GM21576 (cell line): ENCODE measurements around the gene MFNG.
"Not testable (repeated sequence)": the region's sequence is repeated elsewhere in the genome, so short reads cannot be mapped to it uniquely, and the experiment has no call there.

Experiments used
- ATAC-seq: cut with Tn5 transposase; IDR thresholded peaks from one replicate; pipeline ENCODE4 v1.9.1; 2021; ENCODE audit warnings: mild to moderate bottlenecking, moderate library complexity; ENCODE audit not compliant: unreplicated experiment

The MFNG gene, protein sequence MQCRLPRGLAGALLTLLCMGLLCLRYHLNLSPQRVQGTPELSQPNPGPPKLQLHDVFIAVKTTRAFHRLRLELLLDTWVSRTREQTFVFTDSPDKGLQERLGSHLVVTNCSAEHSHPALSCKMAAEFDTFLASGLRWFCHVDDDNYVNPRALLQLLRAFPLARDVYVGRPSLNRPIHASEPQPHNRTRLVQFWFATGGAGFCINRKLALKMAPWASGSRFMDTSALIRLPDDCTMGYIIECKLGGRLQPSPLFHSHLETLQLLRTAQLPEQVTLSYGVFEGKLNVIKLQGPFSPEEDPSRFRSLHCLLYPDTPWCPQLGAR

DNA sequence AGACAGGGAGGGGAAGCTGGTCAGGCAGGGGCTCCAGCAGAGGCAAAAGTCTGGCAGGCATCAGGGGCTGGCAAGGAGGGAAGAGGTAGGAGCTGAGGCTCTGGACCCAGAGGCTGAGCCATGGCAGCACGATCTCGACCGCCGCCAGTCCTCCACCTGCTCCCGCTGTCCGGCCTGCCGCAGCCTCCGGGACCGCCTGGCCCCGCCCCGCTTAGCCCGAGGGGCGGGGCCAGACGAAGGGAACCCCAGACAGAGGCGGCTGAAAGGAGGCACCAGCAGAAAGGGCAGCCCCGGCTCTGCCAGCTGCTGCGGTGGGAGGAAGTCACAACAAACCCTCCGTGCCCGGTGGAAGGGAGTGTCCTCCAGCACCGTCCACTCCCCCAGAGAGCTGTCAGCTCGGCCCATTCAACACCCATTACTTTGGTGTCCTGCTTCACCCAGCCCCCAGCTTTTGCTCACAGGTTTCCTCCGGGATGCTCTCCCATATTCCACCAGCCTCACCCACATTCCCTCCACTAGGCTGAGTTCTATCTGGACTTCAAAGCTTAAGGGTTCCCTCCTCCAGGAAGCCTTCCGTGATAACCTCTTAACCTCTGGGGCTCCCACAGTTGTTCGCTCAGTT is at the start of gene MFNG:
MFNG (minus strand) TSS at position 161 of the 622 bp plus-strand sequence. CDS start 207 bp downstream, outside the sequence.
- no peak for ATAC-seq

- no peak for ATAC-seq
Measured at GRCh38 chr22:37535159-37535558, 49.0 kb upstream of the MFNG start.

- no peak for ATAC-seq
Measured at GRCh38 chr22:37534445-37534844, 48.3 kb upstream of the MFNG start.

- ATAC-seq: no peak
Measured at GRCh38 chr22:37533995-37534394, 47.8 kb upstream of the MFNG start.

DNA sequence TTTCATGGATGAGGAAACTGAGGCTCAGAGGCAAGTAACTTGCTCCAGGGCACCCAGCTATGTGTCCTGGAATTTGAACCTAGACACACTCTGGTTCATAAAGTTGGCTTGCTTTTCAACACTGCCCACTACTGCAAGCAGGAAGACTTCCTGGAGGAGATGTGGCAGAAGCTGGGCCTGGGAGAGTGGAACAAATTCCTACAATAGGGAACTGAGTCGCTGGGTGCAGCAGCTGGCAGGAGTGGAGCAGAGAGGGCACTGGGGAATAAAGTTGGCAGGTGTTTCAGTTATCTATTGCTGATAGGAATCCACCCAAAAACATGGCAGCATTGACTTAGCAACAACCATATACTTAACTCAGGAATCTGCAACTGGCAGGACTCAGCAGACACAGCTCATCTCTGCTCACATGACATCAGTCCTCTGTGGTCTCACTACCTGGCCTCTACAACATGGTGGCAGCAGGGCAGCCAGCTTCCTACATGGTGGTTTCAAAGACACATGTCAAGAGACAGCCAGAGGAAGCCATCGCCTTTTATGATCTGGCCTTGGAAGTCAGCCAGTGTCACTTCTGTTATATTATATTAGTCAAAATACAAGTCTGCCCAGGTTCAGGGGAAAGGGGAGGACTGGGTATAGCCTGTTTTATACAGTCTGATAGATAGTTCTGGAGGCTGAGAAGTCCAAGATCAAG is 43.6 kb upstream of the MFNG start:
- ATAC-seq: no peak

- ATAC-seq: not testable (repeated sequence)
Measured at GRCh38 chr22:37527952-37528351, 41.8 kb upstream of the MFNG start.

GRCh38 chr22:37527081-37527752 is 41.0 kb upstream of the MFNG start:
- not testable (repeated sequence) for ATAC-seq

DNA sequence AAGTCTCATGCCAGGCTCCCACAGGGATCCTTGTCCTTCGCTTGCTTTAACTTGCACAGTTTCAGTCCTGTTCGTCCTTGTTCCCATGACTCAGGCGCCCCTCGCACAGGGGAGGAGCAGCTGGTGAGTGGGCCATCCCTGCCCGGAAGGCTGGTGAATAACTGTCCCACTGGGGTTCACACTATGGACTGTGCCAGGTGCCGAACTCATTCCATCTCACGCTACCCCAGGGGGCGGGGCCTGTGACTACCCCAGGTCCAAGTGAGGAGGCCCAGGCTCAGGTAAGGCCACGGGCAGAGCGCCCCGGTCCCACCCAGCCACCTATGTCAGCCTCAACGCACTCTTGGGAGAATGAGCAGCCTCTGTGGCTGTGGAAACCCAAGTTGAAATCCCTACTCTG is 40.2 kb upstream of the MFNG start:
- no peak for ATAC-seq

DNA sequence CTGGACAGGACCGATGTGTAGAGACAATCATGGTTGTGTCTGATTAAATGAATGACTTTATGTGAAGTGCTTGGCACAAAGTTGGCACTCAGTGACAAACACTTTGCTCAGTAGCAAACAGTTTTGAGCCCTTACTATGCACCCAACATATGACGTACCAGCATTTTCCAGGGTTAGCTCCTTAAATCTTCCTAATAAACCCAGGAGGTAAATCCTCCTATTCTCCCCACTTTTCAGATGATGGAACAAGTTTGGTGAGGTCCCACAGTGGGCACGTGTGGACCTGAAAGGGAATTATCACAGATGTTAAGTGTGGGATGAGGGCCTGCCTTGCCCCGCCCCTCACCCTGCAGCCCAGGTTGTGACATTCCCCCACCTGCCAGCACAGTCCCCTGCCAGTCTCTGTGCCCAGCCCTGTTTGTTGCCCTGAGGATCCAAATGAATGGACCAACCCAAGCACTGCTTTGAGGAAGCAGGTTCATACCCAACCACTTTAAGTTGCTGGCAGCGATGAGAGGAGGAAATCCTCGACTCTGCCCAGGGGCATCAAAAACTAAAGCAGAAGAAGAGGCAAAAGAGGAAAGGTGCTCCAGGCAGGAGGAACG is 39.7 kb upstream of the MFNG start:
- no peak for ATAC-seq

DNA sequence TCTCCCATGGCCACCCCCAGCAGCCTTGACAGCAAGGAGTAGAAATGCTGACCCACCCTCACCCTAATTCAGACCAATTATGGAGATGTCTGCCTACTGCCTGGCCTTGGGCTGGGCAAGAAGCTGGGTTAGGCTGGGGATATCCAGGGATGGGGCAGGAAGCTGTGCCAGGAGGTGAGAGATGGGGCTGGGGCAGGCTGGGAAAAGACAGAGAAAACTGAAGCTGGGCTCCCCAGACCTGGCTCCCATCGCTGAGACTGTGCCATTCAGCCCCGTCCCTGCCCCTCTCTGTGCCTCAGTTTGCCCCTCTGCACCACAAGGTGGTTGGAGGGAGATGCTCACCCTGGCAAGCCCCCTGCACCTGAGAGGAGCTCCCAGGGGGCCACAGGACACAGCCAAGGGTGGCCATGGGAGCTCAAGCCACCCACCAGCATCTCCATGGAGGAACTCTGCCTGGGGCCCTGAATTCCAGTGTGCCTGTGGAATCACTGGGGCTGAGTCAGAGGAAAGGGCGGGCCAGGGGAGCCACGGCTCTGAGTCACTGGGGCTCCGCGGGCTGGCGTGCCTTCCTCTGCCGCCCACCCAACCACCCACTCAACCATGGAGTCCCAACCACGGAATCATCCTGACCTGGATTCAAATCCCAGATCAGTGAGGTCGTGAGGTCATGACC is 39.0 kb upstream of the MFNG start:
- ATAC-seq: no peak

DNA sequence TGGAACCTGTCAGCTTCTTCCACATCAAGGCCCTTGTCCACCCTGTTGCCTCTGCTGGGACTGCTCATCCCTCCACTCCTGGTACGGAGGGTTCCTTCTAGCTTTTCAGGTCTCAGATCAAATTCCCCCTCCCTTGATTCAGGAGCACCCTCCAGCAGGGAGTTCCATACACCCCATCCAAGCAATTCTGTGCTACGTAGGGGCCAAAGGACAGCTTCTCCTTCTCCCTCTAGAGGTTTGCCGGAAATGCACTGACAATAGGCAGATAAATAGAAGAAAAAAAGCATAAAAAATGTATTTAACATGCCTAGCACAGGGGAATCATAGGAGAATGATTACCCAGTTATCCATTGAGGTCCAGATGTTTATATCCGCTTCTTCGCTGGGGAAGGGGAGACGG is 36.3 kb upstream of the MFNG start:
- no peak for ATAC-seq

DNA sequence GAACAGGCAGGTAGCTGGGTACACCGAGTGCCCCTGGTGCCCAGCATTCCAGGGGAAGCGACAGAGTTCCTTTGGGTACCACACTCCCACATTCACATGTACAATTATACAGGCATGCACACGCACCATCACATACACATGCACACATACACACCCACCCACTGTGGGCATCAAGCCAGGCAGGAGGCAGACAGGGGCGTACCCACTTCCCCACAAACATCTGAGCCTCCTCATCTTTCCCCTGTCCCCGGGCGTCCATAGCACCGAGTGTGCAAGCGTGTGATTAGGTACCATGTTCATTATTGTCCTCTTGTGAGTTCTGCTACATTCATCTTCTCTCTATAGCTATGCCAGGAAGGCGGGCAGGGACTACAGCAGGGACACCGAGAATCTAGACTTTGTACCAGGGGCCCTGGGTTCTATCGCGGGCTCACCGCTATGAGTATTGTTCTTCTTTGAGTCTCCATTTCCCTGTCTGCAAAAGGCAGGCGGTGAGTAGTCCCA is 35.1 kb upstream of the MFNG start:
- no peak for ATAC-seq

DNA sequence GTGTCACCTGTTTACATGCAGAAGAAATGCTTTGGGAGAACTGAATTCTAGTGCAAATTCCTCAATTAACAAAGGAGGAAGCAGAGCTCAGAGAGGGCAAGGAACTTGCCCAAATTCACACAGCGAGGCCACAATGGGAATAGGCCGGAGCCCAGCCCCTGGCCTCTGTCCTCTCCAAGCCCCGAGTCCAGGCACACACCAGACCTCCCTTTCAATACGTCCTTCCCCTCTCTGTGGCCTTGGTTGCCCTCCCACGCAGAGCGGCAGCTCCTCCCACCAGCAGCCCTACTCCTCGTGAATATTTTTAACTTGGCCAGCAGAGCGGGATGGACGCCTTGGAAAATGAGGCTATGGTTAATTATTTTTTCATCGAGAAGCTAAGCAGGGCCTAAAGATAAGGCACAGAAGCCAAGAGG is 34.6 kb upstream of the MFNG start:
- ATAC-seq: no peak

DNA sequence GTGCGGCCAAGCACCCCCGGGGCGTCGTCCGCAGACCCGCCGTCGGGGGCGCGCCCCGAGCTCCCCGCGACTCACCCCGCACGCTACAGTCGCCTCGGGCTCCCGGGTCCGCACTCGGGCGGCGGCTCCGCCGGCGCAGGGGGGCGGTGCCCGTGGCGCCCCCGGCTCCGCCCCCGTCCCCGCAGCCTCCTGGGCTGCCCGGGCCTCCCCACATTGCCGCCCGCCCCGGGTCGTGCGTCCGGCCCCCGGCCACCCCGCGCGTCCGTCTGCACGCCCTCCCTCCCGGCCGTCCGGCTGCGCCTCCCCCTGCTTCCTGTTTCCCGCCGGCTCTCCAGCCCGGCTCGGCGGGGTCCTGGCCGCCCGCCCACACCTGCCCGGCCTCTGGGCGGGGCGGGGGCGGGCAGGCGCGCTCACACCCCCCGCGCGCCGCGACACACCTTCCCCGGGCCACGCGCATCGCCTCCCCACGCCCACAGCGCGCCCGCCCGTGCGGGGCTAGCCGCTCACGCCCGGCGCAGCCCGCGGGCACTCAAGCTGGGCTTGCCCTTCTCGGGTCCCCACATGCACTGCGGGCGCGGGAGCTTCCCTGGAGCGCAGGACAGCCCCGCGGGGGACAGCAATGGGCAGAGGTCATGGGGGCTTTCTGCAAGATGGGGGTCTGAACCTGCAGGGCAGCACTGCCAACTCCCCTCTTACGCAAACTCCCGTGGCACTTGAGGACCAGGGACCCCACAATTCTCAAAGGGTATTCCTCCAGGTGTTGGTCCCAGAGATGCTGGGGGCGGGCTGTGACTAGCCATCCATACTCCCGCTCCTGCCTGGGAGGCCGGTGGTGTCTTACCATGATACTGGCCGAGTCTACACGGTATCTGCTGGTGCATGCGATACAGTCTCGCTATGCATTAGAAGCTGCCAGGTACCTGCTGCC is 33.3 kb upstream of the MFNG start, which contains the start of gene CARD10:
CARD10 (minus strand) TSS at position 148 of the 928 bp plus-strand sequence. CDS start 215 bp downstream, outside the sequence.
- no peak for ATAC-seq

GRCh38 chr22:37518509-37519267 is 32.5 kb upstream of the MFNG start:
- no peak for ATAC-seq

DNA sequence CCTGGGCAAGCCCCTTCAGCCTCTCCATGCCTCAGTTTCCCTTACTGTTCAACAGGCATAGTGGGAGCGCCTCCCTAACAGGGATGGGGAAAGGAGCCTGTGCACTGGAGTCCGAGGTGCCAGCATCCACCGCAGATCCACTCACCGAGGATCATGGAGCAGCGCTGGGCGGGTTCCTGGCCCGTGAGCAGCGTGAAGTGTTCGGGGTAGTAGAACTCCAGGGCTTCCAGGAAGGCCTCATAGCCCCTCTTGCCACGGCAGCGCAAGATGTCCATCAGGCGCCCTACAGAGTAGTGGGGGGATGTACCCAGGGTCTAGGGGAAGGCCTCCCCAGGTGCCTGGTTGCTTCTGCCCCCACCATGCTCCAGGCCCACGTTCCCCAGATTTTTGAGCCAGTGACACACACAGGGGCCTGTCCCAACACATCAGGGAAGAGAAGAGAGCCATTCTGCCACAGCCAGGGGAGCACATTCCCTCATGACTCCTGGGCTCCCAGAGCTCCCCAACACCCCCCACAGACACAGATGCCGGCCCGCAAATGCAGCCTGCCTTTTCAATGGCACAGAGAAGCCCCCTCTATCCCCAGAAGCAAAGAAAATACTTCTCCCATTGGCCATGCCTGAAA is 31.8 kb upstream of the MFNG start:
- no peak for ATAC-seq

DNA sequence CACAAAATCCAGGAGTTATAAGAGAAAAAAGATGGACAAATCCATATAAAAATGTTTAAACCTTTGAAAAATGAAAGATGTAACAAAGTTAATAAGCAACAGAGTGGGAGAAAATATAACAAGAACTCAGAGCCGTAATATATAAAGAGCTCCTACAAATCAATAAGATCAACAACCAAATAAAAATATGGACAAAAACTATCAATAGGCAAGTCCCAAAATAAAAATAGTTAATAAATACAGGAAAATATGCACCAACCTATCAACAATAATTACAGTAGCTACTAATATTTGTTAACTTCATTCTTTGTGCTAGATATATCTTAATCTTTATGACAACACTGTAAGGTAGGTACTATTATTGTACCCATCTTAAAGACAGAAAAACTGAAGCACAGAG is 30.3 kb upstream of the MFNG start:
- ATAC-seq: no peak

DNA sequence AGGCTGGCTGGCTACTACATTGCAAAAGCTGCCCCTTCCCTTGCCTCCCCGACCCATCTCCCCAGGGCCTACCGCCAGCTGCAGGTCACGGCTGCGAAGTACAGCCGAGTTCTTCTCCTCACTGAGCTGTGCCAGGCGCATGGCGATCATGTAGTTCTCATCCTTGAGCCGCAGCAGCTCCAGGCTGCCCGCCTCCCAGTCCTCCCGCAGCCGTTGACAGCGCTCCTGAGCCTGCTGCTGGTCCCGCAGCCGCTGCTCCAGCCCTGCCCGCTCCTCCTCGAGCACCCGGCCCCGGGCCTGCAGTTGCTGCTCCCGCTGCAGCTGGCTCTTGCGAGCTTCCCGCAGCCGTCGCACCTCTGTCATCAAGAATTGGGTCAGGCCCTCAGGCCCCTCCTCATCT is 29.7 kb upstream of the MFNG start:
- ATAC-seq: no peak
